H1 (cell line): ENCODE measurements around the gene EEF1A2.

Source experiments
- POLR2AphosphoS5 ChIP-seq: IDR thresholded peaks from 2 replicates; pipeline ENCODE4 v1.6.1; 2011; ENCODE audit warnings: low read depth, low read length
- RFX5 ChIP-seq: IDR thresholded peaks from 2 replicates; pipeline ENCODE4 v1.6.1; 2011; ENCODE audit warnings: low read depth, low read length, improper control_type of control experiment, borderline replicate concordance
- TF ChIP-seq, protein P1 (sequence below), 3 experiments: IDR thresholded peaks; 1 replicate in 2 of 3; 2 replicates in 1 of 3; pipeline versions ENCODE4 v1.5.1 to v1.6.1; 2011; ENCODE audit warnings: low read length in 3 of 3, mild to moderate bottlenecking in 3 of 3, inconsistent platforms in 2 of 3, low read depth in 1 of 3, moderate library complexity in 1 of 3; ENCODE audit not compliant: insufficient read depth in 1 of 3; ENCODE audit errors: control extremely low read depth in 1 of 3

DNA sequence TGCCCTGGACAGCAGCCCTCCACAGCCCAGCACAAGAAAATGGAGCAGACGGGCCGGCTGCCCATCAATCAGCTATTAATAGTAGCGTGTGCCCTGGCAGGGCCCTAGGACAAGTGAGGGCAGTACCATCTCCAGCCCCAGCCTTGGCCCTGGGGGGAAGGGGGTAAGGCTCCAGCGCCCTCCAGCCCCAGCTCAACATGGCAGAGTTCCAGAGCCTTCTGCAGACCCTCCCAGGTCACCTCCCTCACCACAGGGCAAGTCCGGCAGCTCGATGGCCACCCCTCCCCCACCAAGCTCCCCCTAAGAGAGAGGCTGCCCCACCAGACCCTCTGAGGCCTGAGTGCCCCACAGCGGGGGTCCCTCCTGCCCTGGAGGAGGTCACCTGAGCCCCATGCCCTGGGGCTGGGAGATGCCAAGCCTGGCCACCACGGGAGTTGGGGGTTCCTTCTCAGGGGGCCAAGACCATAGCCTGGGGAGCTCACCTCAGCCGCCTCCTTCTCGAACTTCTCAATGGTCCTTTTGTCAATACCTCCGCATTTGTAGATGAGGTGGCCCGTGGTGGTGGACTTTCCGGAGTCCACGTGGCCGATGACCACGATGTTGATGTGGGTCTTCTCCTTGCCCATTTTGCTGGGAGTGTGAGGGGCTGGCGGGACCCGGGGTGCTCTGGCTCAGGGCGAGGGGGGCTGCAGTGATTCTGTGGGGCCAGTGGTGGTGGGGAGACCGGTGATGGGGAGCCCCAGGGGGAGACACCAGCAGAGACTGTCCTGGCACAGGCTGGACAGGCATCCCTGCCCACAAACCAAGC is 1.5 kb downstream of the EEF1A2 start:
- no peak for TF ChIP-seq RFX5
- TF ChIP-seq, protein P1, sequence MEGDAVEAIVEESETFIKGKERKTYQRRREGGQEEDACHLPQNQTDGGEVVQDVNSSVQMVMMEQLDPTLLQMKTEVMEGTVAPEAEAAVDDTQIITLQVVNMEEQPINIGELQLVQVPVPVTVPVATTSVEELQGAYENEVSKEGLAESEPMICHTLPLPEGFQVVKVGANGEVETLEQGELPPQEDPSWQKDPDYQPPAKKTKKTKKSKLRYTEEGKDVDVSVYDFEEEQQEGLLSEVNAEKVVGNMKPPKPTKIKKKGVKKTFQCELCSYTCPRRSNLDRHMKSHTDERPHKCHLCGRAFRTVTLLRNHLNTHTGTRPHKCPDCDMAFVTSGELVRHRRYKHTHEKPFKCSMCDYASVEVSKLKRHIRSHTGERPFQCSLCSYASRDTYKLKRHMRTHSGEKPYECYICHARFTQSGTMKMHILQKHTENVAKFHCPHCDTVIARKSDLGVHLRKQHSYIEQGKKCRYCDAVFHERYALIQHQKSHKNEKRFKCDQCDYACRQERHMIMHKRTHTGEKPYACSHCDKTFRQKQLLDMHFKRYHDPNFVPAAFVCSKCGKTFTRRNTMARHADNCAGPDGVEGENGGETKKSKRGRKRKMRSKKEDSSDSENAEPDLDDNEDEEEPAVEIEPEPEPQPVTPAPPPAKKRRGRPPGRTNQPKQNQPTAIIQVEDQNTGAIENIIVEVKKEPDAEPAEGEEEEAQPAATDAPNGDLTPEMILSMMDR (IDR thresholded peaks at IDR 0.05; ENCODE audit: control extremely low read depth in 1 of 3, insufficient read depth in 1 of 3, low read depth in 1 of 3, low read length in 3 of 3), result no peak
- no peak for TF ChIP-seq POLR2AphosphoS5
